GM13976 (cell line): ENCODE measurements around the gene ZKSCAN3.
"Not testable (repeated sequence)": the region's sequence is repeated elsewhere in the genome, so short reads cannot be mapped to it uniquely, and the experiment has no call there.

Experiments
- DNase-seq: peaks from one replicate; pipeline ENCODE4 v3.0.0; 2012; ENCODE audit warnings: low spot score
- in situ Hi-C: fragments of 300-500 bp; cut with MboI; formaldehyde crosslinking; loops from one replicate; pipeline ENCODE4 v1.12.0; 2022; ENCODE audit warnings: low sequenced_read_pairs, mixed read lengths, inconsistent platforms; ENCODE audit not compliant: unreplicated experiment
- TF ChIP-seq, protein P1 (sequence below): IDR thresholded peaks from 2 replicates; pipeline ENCODE4 v1.5.1; 2012; ENCODE audit warnings: borderline replicate concordance, mild to moderate bottlenecking; ENCODE audit not compliant: insufficient read depth; ENCODE audit errors: extremely low read depth, missing control alignments, control extremely low read depth

Gene ZKSCAN3

GRCh38 chr6:28357036-28357435 lies 7.3 kb downstream of the ZKSCAN3 start:
- in situ Hi-C loops = loop anchor here (10.0 kb wide), 2 partner anchors 222 to 462 kb away; a partner anchor contains a TSS
- no peak for DNase-seq

DNA sequence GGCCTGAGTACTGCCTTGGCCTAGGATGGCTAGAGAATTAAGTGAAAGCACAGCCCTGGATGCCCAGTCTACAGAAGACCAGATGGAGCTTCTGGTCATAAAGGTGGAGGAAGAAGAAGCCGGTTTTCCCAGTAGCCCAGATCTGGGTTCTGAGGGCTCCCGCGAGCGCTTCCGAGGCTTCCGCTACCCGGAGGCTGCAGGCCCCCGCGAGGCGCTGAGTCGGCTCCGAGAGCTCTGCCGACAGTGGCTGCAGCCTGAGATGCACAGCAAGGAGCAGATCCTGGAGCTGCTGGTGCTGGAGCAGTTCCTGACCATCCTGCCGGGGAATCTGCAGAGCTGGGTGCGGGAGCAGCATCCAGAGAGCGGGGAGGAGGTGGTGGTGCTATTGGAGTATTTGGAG lies 9.8 kb downstream of the ZKSCAN3 start:
- in situ Hi-C loops = loop anchor here (10.0 kb wide), 2 partner anchors 225 to 465 kb away; a partner anchor contains a TSS
- not testable (repeated sequence) for DNase-seq

More at GRCh38 chr6:28357036-28357435, 7.3 kb downstream of the ZKSCAN3 start:
- TF ChIP-seq, protein P1, sequence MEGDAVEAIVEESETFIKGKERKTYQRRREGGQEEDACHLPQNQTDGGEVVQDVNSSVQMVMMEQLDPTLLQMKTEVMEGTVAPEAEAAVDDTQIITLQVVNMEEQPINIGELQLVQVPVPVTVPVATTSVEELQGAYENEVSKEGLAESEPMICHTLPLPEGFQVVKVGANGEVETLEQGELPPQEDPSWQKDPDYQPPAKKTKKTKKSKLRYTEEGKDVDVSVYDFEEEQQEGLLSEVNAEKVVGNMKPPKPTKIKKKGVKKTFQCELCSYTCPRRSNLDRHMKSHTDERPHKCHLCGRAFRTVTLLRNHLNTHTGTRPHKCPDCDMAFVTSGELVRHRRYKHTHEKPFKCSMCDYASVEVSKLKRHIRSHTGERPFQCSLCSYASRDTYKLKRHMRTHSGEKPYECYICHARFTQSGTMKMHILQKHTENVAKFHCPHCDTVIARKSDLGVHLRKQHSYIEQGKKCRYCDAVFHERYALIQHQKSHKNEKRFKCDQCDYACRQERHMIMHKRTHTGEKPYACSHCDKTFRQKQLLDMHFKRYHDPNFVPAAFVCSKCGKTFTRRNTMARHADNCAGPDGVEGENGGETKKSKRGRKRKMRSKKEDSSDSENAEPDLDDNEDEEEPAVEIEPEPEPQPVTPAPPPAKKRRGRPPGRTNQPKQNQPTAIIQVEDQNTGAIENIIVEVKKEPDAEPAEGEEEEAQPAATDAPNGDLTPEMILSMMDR = no peak

- in situ Hi-C loops = no loop called here
- no peak for DNase-seq
- TF ChIP-seq, protein P1 = no peak
Observed at GRCh38 chr6:28360961-28361360, 11.2 kb downstream of the ZKSCAN3 start.

- DNase-seq, in situ Hi-C loops: not testable (repeated sequence)
Observed at GRCh38 chr6:28365590-28365989, 15.8 kb downstream of the ZKSCAN3 start.

DNA sequence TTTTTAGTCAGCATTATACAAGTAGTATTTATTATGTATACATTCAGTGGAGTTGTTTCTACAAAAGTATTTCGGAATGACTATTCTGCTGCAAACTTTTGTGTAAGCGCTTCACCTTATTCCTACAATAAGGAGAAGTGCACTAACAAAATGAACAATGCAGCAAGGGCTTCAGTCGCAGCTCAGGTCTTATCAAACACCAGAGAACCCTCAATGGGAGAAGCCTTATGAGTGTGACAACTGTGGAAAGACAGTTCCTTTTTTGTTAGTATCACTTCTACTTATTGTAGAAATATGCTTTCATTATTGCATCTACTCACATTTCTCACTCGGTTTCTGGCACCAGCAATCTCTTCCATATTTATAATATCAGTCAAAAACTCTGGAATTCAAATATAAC lies 18.8 kb downstream of the ZKSCAN3 start:
- in situ Hi-C loops = no loop called here
- peak; percentile 67 for DNase-seq
- TF ChIP-seq, protein P1 = no peak

- DNase-seq = no peak
- TF ChIP-seq, protein P1 = no peak
- in situ Hi-C loops = no loop called here
Observed at GRCh38 chr6:28369463-28369862, 19.7 kb downstream of the ZKSCAN3 start.

DNA sequence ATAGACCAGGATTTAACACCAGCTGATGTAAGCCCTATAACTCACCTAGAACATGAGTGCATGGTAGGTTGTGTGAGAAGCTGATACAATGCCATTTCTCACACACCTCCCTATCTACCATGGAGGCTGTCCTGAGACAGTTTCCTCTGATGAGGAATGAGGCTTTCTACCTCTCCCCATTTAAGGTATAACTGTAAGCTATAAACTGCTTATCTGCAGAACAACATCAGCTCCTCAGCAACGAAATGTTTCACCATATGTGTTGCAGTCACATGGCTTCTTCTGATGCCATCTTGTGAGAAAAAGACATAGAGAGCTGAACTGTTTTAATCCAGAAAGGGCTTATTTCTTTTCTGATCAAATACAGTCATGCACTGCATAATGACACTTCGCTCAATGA lies 20.7 kb downstream of the ZKSCAN3 start:
- no peak for DNase-seq
- in situ Hi-C loops = no loop called here
- TF ChIP-seq, protein P1 = no peak

DNA sequence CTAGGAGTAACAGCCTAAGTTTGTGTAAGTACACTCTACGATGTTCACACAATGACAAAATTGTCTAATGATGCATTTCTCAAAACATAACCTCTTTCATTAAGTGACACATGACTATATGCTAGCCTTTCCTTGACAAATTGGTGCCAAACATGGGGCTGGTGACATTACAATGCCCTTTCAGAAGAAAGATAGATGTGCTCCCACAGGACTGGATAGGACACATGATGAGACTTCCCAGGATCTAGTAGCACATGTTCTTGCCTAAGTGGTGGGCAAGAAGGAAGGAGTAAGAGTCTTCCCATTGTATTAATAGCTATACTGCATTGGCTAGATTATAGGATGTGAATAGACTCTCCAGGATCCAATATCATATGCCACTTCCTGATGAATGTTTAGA lies 21.5 kb downstream of the ZKSCAN3 start:
- in situ Hi-C loops = no loop called here
- no peak for DNase-seq
- TF ChIP-seq, protein P1 = no peak
